Measurements from ENCODE around the gene ARSB. TPM values are rescaled to one million over a fixed set of nuclear protein-coding genes. Genes with fewer than 3 reads are reported as not detected.

The ARSB gene
- polyA plus RNA-seq, 1 of the 3 experiments (the other 2 are of a cell fraction): 12.5 TPM

GRCh38 chr5:78975035-78975434 lies 10.1 kb downstream of the ARSB start:
- H2AFZ ChIP-seq (ENCODE audit: low read depth): no peak overlapping the region
- H3K9ac ChIP-seq: no peak overlapping the region
- ChIA-PET POLR2A (interaction anchor here (2.0 kb wide), 1 partner anchor 10 kb away, joined by 7 read pairs; the partner anchor contains the start of gene ARSB), CTCF (interaction anchor here (1.6 to 2.1 kb wide), 3 partner anchors 9 to 50 kb away, joined by 3 to 14 read pairs (median 7); partner anchors contain the start of gene ARSB)
- DNase-seq: no peak
- no peak for TF ChIP-seq RCOR1 (IDR thresholded peaks at IDR 0.05; ENCODE audit: low read length)
- TF ChIP-seq MEF2A (IDR thresholded peaks at IDR 0.05; ENCODE audit: borderline replicate concordance, low read depth): no peak
- no peak for TF ChIP-seq GABPA (IDR thresholded peaks at IDR 0.05; ENCODE audit: low read depth)
- no peak for TF ChIP-seq CHD2 (IDR thresholded peaks at IDR 0.05; ENCODE audit: low read length, partially characterized antibody)
- TF ChIP-seq GATA2 (CRISPR knock-in tag; IDR thresholded peaks at IDR 0.05): no peak
- TF ChIP-seq PBX3 (IDR thresholded peaks at IDR 0.05): no peak
- no peak for TF ChIP-seq EZH2phosphoT487 (IDR thresholded peaks at IDR 0.05; ENCODE audit: borderline replicate concordance, low read depth)
- no peak for TF ChIP-seq TCF12 (IDR thresholded peaks at IDR 0.05)
- H3K79me2 ChIP-seq (ENCODE audit: insufficient read depth): peaks cover 4% of the 10 kb centered on the region; the same call in 1 of the 2 replicates
- H3K27ac ChIP-seq (ENCODE audit: low read depth in 2 of 2, low read length in 1 of 2): no peak overlapping the region; a peak in 1 of 4 replicates
- no peaks in the 10 kb centered on the region for H3K9me3 ChIP-seq
- H3K4me2 ChIP-seq: no peak overlapping the region
- no peaks in the 10 kb centered on the region for H3K9me2 ChIP-seq
- no peaks in the 10 kb centered on the region for H3K27me3 ChIP-seq (ENCODE audit: insufficient read depth)
- H3K36me3 ChIP-seq (replicated peaks in 1 of 2; ENCODE audit: control insufficient read depth in 1 of 2, insufficient read depth in 2 of 2, low read length in 1 of 2): no peaks in the 10 kb centered on the region
- WGBS (ENCODE audit: low lambda C conversion rate): 92% methylated on average over 8 of the region's 8 CpGs
- no peaks in the 10 kb centered on the region for H3F3A ChIP-seq (replicated peaks; ENCODE audit: insufficient read depth)
- H4K20me1 ChIP-seq (ENCODE audit: insufficient read depth): no peaks in the 10 kb centered on the region
- H3K4me1 ChIP-seq (ENCODE audit: control insufficient read depth in 1 of 2, insufficient read depth in 2 of 2, low read depth in 1 of 2, low read length in 1 of 2): peaks cover 0 to 33% of the 10 kb centered on the region in 2 experiments; a peak in 2 of 4 replicates
- no peak overlapping the region for H3K4me3 ChIP-seq (ENCODE audit: low read depth in 2 of 2, low read length in 1 of 2)

DNA sequence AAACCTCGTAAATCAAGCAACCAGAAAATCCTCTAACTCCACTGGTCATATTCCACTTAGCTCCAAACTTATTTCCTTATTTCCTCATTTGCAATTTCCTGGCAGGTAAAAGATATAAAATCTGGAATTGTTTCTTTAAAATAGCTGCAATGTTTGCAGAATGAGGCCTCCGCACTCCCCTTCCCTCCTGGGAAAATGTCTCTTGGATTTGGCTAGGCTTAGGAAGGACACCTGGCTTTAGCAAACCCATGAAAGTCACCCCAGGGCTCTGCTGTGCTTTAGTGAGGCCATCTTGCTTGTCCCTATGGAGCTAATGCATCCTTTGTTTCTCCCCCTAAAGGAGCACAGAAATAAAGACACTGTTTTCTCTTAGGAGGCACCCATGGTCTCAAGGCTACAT lies 10.5 kb downstream of the ARSB start:
- Histone ChIP-seq H3K4me1 (ENCODE audit: control insufficient read depth in 1 of 2, insufficient read depth in 2 of 2, low read depth in 1 of 2, low read length in 1 of 2) (peaks cover 0 to 33% of the 10 kb centered on the region in 2 experiments; a peak in 2 of 4 replicates), H3K36me3 (replicated peaks in 1 of 2; ENCODE audit: control insufficient read depth in 1 of 2, insufficient read depth in 2 of 2, low read length in 1 of 2) (no peaks in the 10 kb centered on the region), H3K9me3 (no peaks in the 10 kb centered on the region), H3K27ac (ENCODE audit: low read depth in 2 of 2, low read length in 1 of 2) (peak overlapping the region in 1 of 2 experiments; percentile 44; a peak in 1 of 4 replicates), H4K20me1 (ENCODE audit: insufficient read depth) (no peaks in the 10 kb centered on the region), H3K9me2 (no peaks in the 10 kb centered on the region), H2AFZ (ENCODE audit: low read depth) (no peak overlapping the region), H3K9ac (no peak overlapping the region), H3K4me3 (ENCODE audit: low read depth in 2 of 2, low read length in 1 of 2) (no peak overlapping the region), H3K79me2 (ENCODE audit: insufficient read depth) (peaks cover 4% of the 10 kb centered on the region; the same call in 1 of the 2 replicates), H3K27me3 (ENCODE audit: insufficient read depth) (no peaks in the 10 kb centered on the region), H3F3A (replicated peaks; ENCODE audit: insufficient read depth) (no peaks in the 10 kb centered on the region), H3K4me2 (no peak overlapping the region)
- TF ChIP-seq ZBTB33 (IDR thresholded peaks at IDR 0.05; ENCODE audit: borderline replicate concordance, low read depth) (no peak), GATA2 (CRISPR knock-in tag; IDR thresholded peaks at IDR 0.05) (no peak), YY1 (IDR thresholded peaks at IDR 0.05; ENCODE audit: low read depth) (no peak), JUND (IDR thresholded peaks at IDR 0.05) (no peak), FOSL2 (IDR thresholded peaks at IDR 0.05; ENCODE audit: borderline replicate concordance, low read depth) (no peak), RFX5 (IDR thresholded peaks at IDR 0.05; ENCODE audit: low read length) (no peak), PBX3 (IDR thresholded peaks at IDR 0.05) (no peak), MXI1 (IDR thresholded peaks at IDR 0.05; ENCODE audit: low read depth, low read length) (no peak), TCF12 (IDR thresholded peaks at IDR 0.05) (no peak), GABPA (IDR thresholded peaks at IDR 0.05; ENCODE audit: low read depth) (no peak)
- TF ChIP-seq, protein P1, sequence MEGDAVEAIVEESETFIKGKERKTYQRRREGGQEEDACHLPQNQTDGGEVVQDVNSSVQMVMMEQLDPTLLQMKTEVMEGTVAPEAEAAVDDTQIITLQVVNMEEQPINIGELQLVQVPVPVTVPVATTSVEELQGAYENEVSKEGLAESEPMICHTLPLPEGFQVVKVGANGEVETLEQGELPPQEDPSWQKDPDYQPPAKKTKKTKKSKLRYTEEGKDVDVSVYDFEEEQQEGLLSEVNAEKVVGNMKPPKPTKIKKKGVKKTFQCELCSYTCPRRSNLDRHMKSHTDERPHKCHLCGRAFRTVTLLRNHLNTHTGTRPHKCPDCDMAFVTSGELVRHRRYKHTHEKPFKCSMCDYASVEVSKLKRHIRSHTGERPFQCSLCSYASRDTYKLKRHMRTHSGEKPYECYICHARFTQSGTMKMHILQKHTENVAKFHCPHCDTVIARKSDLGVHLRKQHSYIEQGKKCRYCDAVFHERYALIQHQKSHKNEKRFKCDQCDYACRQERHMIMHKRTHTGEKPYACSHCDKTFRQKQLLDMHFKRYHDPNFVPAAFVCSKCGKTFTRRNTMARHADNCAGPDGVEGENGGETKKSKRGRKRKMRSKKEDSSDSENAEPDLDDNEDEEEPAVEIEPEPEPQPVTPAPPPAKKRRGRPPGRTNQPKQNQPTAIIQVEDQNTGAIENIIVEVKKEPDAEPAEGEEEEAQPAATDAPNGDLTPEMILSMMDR (IDR thresholded peaks at IDR 0.05): no peak
- no peak for DNase-seq
- POLR2A ChIA-PET: interaction anchor here (2.0 kb wide), 1 partner anchor 10 kb away, joined by 7 read pairs; the partner anchor contains the start of gene ARSB
- 88% methylated on average over 2 of the region's 2 CpGs for WGBS (ENCODE audit: low lambda C conversion rate)
- CTCF ChIA-PET: interaction anchor here (0.5 to 2.1 kb wide), 8 partner anchors 9 to 453 kb away, joined by 3 to 14 read pairs (median 3); partner anchors contain the start of gene ARSB

All from SK-N-SH (cell line).